Loucy (cell line): ENCODE results near the gene PITRM1.

Experiments used
- H2AFZ ChIP-seq: fragments of 200-600 bp; sonication (generic); 2 replicates; pipeline ENCODE4 v1.6.0; 2016; ENCODE audit warnings: antibody characterized with exemption, mild to moderate bottlenecking, low read length, moderate library complexity
- H3F3A ChIP-seq: fragments of 200-600 bp; 2 replicates; pipeline ENCODE4 v1.6.0; 2016; ENCODE audit warnings: antibody characterized with exemption, low read depth, mild to moderate bottlenecking
- H3K27me3 ChIP-seq: fragments of 200-600 bp; sonication (generic); 2 replicates; pipeline ENCODE4 v1.6.1; 2014; ENCODE audit warnings: low read length, mild to moderate bottlenecking; ENCODE audit not compliant: insufficient read depth, poor library complexity, severe bottlenecking
- H3K36me3 ChIP-seq: fragments of 200-600 bp; sonication (generic); 2 replicates; pipeline ENCODE4 v1.6.1; 2016; ENCODE audit warnings: low read length; ENCODE audit not compliant: insufficient read depth
- H3K4me1 ChIP-seq: fragments of 200-600 bp; sonication (generic); 2 replicates; pipeline ENCODE4 v1.5.1; 2014; ENCODE audit warnings: low read length, mild to moderate bottlenecking; ENCODE audit not compliant: insufficient read depth, poor library complexity, severe bottlenecking
- H3K4me2 ChIP-seq: fragments of 200-600 bp; sonication (generic); 2 replicates; pipeline ENCODE4 v1.6.0; 2014; ENCODE audit warnings: antibody characterized with exemption, low read length, low read depth, mild to moderate bottlenecking; ENCODE audit not compliant: poor library complexity, severe bottlenecking
- H3K4me3 ChIP-seq: fragments of 200-600 bp; sonication (generic); 2 replicates; pipeline ENCODE4 v1.5.1; 2014; ENCODE audit warnings: low read length, mild to moderate bottlenecking, mixed read lengths; ENCODE audit not compliant: poor library complexity, severe bottlenecking
- H3K79me2 ChIP-seq: fragments of 200-600 bp; sonication (generic); 2 replicates; pipeline ENCODE4 v1.6.1; 2014; ENCODE audit warnings: low read length; ENCODE audit not compliant: insufficient read depth
- H3K9ac ChIP-seq: fragments of 200-600 bp; sonication (generic); 2 replicates; pipeline ENCODE4 v1.6.0; 2014; ENCODE audit warnings: mild to moderate bottlenecking, low read depth, low read length, moderate library complexity; ENCODE audit not compliant: poor library complexity, severe bottlenecking
- H3K9me2 ChIP-seq: fragments of 200-600 bp; sonication (generic); replicated peaks from 2 replicates; pipeline ENCODE4 v1.6.1; 2016; ENCODE audit warnings: low read depth, low read length, mixed read lengths
- H3K9me3 ChIP-seq: fragments of 200-600 bp; sonication (generic); 2 replicates; pipeline ENCODE4 v1.6.1; 2014; ENCODE audit warnings: mild to moderate bottlenecking, antibody characterized with exemption, low read length, low read depth; ENCODE audit not compliant: insufficient read depth
- H4K20me1 ChIP-seq: fragments of 200-600 bp; sonication (generic); 2 replicates; pipeline ENCODE4 v1.6.0; 2014; ENCODE audit warnings: antibody characterized with exemption, low read length, mild to moderate bottlenecking; ENCODE audit not compliant: insufficient read depth, poor library complexity, severe bottlenecking
- CTCF ChIP-seq: fragments of 200-600 bp; sonication (generic); conservative IDR thresholded peaks from 2 replicates; pipeline ENCODE4 v1.5.1; 2014; ENCODE audit warnings: mild to moderate bottlenecking, antibody characterized with exemption, low read length
- EZH2phosphoT487 ChIP-seq: fragments of 200-600 bp; IDR thresholded peaks from 2 replicates; pipeline ENCODE4 v1.6.1; 2018; ENCODE audit warnings: antibody characterized with exemption, mild to moderate bottlenecking, moderate library complexity, borderline replicate concordance

PITRM1 gene

GRCh38 chr10:3123571-3124411, 48.8 kb downstream of the PITRM1 start:
- no peaks in the 10 kb centered on the region for H3K9me2 ChIP-seq
- no peaks in the 10 kb centered on the region for H3K9me3 ChIP-seq
- H3K4me2 ChIP-seq, result no peak overlapping the region
- H3K4me3 ChIP-seq, result no peak overlapping the region
- no peak overlapping the region for H2AFZ ChIP-seq
- TF ChIP-seq EZH2phosphoT487, result no peak
- no peak for TF ChIP-seq CTCF
- H3K9ac ChIP-seq, result no peak overlapping the region
- H3K36me3 ChIP-seq, result peaks cover 84% of the 10 kb centered on the region; the same call in 1 of the 2 replicates
- no peaks in the 10 kb centered on the region for H3K79me2 ChIP-seq
- H3K4me1 ChIP-seq, result no peaks in the 10 kb centered on the region
- no peaks in the 10 kb centered on the region for H4K20me1 ChIP-seq
- H3K27me3 ChIP-seq, result no peaks in the 10 kb centered on the region
- H3F3A ChIP-seq, result no peaks in the 10 kb centered on the region

- no peaks in the 10 kb centered on the region for H3K4me1 ChIP-seq
- H3K4me3 ChIP-seq, result no peak overlapping the region
- no peak overlapping the region for H3K9ac ChIP-seq
- no peak overlapping the region for H3K4me2 ChIP-seq
- H3K36me3 ChIP-seq, result peaks cover 87% of the 10 kb centered on the region; the same call in 1 of the 2 replicates
- no peaks in the 10 kb centered on the region for H3K9me2 ChIP-seq
- H4K20me1 ChIP-seq, result no peaks in the 10 kb centered on the region
- H3K79me2 ChIP-seq, result no peaks in the 10 kb centered on the region
- H3F3A ChIP-seq, result no peaks in the 10 kb centered on the region
- H2AFZ ChIP-seq, result no peak overlapping the region
- no peaks in the 10 kb centered on the region for H3K9me3 ChIP-seq
- H3K27me3 ChIP-seq, result no peaks in the 10 kb centered on the region
- TF ChIP-seq EZH2phosphoT487 (no peak), CTCF (no peak)
Observed at GRCh38 chr10:3122486-3123205, 49.9 kb downstream of the PITRM1 start.

GRCh38 chr10:3122034-3122433, 50.5 kb downstream of the PITRM1 start:
- Histone ChIP-seq H3K9me3 (no peaks in the 10 kb centered on the region), H3K9me2 (no peaks in the 10 kb centered on the region), H3K4me3 (no peak overlapping the region), H3K9ac (no peak overlapping the region), H3K4me1 (no peaks in the 10 kb centered on the region), H3F3A (no peaks in the 10 kb centered on the region), H3K27me3 (no peaks in the 10 kb centered on the region), H4K20me1 (no peaks in the 10 kb centered on the region), H3K36me3 (peaks cover 91% of the 10 kb centered on the region; the same call in 1 of the 2 replicates), H3K4me2 (no peak overlapping the region), H2AFZ (no peak overlapping the region), H3K79me2 (no peaks in the 10 kb centered on the region)
- TF ChIP-seq EZH2phosphoT487, result no peak
- no peak for TF ChIP-seq CTCF
